HG03520 (cell line): ENCODE measurements around the gene ANKRD34C.

Experiments
- ATAC-seq: cut with Tn5 transposase; IDR thresholded peaks from one replicate; pipeline ENCODE4 v1.9.1; 2021; ENCODE audit warnings: mild to moderate bottlenecking, moderate library complexity; ENCODE audit not compliant: unreplicated experiment

Gene ANKRD34C

GRCh38 chr15:79282371-79283251 lies at the start of gene ANKRD34C:
ANKRD34C (plus strand) TSS chr15:79282722; CDS start chr15:79293285, 10,563 bp downstream.
- ATAC-seq, result no peak

- no peak for ATAC-seq
These were observed 49.3 kb upstream of the ANKRD34C start for GRCh38 chr15:79233236-79233635.

- ATAC-seq, result no peak
These were observed 42.5 kb upstream of the ANKRD34C start for GRCh38 chr15:79240036-79240435.

- ATAC-seq, result no peak
These were observed 38.8 kb upstream of the ANKRD34C start for GRCh38 chr15:79243723-79244122.

- no peak for ATAC-seq
These were observed 37.6 kb upstream of the ANKRD34C start for GRCh38 chr15:79244876-79245275.

- ATAC-seq, result no peak
These were observed 34.3 kb upstream of the ANKRD34C start for GRCh38 chr15:79248183-79248582.

- no peak for ATAC-seq
These were observed 25.1 kb upstream of the ANKRD34C start for GRCh38 chr15:79257454-79257853.

GRCh38 chr15:79261836-79262235 lies 20.7 kb upstream of the ANKRD34C start:
- ATAC-seq, result no peak

- no peak for ATAC-seq
These were observed 17.4 kb upstream of the ANKRD34C start for GRCh38 chr15:79265167-79265566.

GRCh38 chr15:79265987-79266579 lies 16.4 kb upstream of the ANKRD34C start:
- no peak for ATAC-seq

GRCh38 chr15:79283252-79284048 lies 928 bp downstream of the ANKRD34C start:
- ATAC-seq, result no peak

GRCh38 chr15:79290642-79291275 lies 8.2 kb downstream of the ANKRD34C start:
- ATAC-seq, result no peak

GRCh38 chr15:79292011-79292410 lies 9.5 kb downstream of the ANKRD34C start:
- ATAC-seq, result no peak

- no peak for ATAC-seq
These were observed 11.6 kb downstream of the ANKRD34C start for GRCh38 chr15:79294075-79294474.

GRCh38 chr15:79296583-79296982 lies 14.1 kb downstream of the ANKRD34C start:
- ATAC-seq, result no peak

- ATAC-seq, result no peak
These were observed 16.8 kb downstream of the ANKRD34C start for GRCh38 chr15:79299126-79299840.

GRCh38 chr15:79299841-79300235 lies 17.3 kb downstream of the ANKRD34C start:
- no peak for ATAC-seq

GRCh38 chr15:79307251-79307650 lies 24.7 kb downstream of the ANKRD34C start:
- no peak for ATAC-seq

GRCh38 chr15:79308874-79309273 lies 26.4 kb downstream of the ANKRD34C start:
- ATAC-seq, result no peak

- peak; percentile 19 for ATAC-seq
These were observed 28.1 kb downstream of the ANKRD34C start for GRCh38 chr15:79310612-79310984.
